Heart left ventricle (tissue), 13 donors: ENCODE data around the gene IGF2BP3.

Source experiments
- CTCF ChIP-seq, 12 donors: fragments of 200-600 bp; sonication (generic) in 4 of 12; IDR thresholded peaks; one replicate each; pipeline versions ENCODE4 v1.5.0 to v1.8.0; 2018 to 2022; ENCODE audit warnings: antibody characterized with exemption in 12 of 12, mild to moderate bottlenecking in 5 of 12
- POLR2A ChIP-seq, 2 donors: fragments of 450-650 bp; IDR thresholded peaks; one replicate each; pipeline ENCODE4 v1.6.1; 2017; ENCODE audit warnings: antibody characterized with exemption in 2 of 2, mild to moderate bottlenecking in 2 of 2, moderate library complexity in 2 of 2
- donor health status: ischemic (EF 13 %, LVEDD 7.1; RV severe dilation, severe dysfunction).
- donor health status: DM: no; HTN: yes; CAD: no.
- donor health status: DM: no; HTN: no; CAD: no.
- donor health status: ischemic (EF 25% LVEDD 6.9; RV normal size, moderate dysfunction).
- donor health status: ischemic (EF 25% LVEDD 5.7; RV mildly dilated, moderate dysfunction).
- donor health status: ischemic (EF 35%, LVEDD 5.7; RV mildly dilated, moderate dysfunction).
- donor health status: nonischemic (EF 11% LVEDD 7.7; RV severe dilation, severe dysfunction).
- donor health status: DM: yes; HTN: yes; CAD: no.
- donor health status: PGD.
- donor health status: ischemic (EF 29% LVEDD 5.4; RV normal size, mild dysfunction).
- donor health status: nonischemic (EF 23%, LVEDD 6.1; RV moderate dilation, normal function).

- TF ChIP-seq CTCF (IDR thresholded peaks at IDR 0.05) (no peak), POLR2A (IDR thresholded peaks at IDR 0.05) (no peak)
Measured at GRCh38 chr7:23473844-23474093, 3.5 kb upstream of the IGF2BP3 start.
